GF-D8 (cell line): ENCODE measurements around the gene GPR141.
A peak's percentile ranks its signal among the peaks of the same experiment; 100 is the strongest.
"Not testable (repeated sequence)": the region's sequence is repeated elsewhere in the genome, so short reads cannot be mapped to it uniquely, and the experiment has no call there.

ENCODE experiments used
- DNase-seq: peaks from one replicate; lab custom pipeline; 2025; lab: John Stamatoyannopoulos, UW

GPR141 gene

GRCh38 chr7:37686556-37687345 lies 3.2 kb downstream of the GPR141 start:
- no peak for DNase-seq

GRCh38 chr7:37690206-37690605 lies 6.6 kb downstream of the GPR141 start:
- DNase-seq, result peak; percentile 89

DNA sequence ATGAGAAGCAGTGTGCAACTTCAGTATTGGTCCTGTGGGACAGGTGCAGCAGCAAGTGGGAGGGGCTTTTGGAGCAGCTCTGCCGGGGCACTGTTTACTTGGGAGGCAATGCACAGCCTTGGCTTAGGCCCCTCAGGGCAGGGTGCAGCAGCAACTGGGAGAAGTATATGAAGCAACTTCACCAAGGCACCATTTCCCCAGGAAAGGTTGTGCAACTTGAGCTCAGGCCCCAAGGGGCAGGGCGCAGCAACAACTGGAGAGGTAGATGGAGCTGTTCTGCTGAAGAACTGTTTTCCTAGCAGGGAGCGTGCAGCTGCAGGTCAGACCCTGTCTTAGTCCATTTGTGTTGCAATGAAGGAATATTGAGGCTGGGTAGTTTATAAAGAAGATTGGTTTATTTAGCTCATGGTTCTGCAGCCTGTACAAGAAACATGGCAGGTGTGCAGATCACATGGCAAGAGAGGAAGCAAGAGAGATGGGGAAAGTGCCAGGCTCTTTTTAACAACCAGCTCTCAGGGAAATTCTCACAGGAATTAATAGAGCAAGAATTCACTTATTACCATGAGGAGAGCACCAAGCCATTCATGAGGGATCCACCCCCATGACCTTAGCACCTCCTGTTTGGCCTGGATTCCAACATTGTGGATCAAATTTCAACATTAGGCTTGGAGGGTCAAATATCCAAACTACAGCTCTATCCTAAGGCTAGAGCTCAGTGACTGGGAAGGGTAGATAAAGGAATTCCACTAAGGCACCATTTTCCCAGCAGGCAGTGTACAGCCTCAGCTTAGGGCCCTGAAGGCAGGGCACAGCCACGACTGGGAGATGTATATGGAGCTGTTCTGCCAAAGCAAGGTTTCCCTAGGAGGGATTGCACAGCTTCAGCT lies 10.9 kb downstream of the GPR141 start:
- DNase-seq, result peak; percentile 99

DNA sequence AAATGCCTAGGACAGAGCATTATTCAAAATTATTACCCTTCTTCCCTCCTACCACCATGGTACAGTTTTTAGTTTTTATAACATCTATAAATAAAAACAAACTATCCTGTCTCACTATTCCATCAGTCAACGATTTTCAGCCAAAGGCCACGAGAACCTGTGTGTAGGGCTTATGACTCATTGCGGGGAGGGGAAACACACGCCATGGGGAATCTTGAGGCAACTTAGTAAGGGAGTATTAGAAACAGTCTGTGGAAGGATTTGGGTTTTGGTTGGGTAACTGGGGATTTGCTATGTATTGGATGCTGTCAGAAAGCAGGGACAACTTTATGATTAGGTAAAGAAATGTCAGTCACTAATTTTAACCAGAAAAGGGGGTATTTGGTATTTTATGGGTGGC lies 14.7 kb downstream of the GPR141 start:
- no peak for DNase-seq

- DNase-seq, result no peak
Measured at GRCh38 chr7:37698782-37699181, 15.2 kb downstream of the GPR141 start.

DNA sequence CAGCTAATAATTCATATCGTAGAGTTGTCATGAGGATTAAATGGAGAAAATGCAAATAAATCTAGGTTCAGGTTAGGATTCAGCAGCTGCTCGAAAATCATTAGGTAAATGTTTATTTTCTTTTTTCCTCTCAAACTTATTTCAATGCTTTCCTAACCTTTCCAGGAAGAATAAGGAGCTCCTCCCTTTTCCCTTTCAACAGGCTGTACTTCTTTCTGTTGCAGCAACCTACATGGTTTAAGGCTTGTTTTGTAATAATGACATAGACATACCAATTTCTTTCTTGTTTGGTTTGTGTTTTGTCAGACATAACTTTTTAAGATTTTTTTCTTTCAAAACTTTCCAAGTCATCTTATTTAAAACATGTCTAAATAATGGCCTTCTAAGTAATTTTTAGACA lies 18.2 kb downstream of the GPR141 start:
- DNase-seq, result peak; percentile 81

DNA sequence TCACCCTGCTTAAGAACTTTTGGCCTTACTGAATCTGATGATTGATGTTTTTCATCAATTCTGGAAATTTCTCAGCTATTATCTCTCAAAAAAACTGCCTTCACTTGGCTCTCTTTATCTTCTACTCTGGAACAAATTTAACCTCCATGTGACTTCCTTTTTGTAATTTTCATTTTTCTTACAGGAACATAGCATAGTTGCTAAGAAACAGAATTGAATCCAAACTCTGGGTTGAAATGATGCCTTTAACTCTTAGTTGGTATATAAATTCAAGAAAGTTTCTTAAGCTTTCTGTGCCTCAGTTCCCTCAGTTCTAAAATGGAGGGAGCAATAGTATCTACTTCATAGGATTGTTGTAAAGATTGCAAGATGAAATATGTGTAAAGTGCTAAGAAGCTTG lies 19.8 kb downstream of the GPR141 start:
- DNase-seq, result no peak

DNA sequence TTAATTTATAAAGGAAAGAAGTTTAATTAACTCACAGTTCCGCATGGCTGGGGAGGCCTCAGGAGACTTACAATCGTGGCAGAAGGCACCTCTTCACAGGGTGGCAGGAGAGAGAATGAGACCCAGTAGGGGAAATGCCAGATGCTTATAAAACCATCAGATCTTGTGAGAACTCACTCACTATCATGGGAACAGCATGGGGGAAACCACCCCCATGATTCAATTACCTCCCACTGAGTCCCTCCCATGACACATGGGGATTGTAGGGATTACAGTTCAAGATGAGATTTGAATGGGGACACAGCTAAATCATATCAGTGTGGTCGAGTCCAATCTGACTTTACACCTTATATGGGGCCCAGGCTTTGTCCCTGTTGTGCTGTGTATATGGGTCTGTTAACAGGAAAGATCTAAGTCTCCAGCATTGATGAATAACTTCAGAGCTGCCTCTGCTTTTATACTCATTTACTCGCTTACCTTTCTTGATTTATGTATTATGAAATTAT lies 20.8 kb downstream of the GPR141 start:
- not testable (repeated sequence) for DNase-seq

- DNase-seq, result no peak
Measured at GRCh38 chr7:37705976-37706375, 22.4 kb downstream of the GPR141 start.

DNA sequence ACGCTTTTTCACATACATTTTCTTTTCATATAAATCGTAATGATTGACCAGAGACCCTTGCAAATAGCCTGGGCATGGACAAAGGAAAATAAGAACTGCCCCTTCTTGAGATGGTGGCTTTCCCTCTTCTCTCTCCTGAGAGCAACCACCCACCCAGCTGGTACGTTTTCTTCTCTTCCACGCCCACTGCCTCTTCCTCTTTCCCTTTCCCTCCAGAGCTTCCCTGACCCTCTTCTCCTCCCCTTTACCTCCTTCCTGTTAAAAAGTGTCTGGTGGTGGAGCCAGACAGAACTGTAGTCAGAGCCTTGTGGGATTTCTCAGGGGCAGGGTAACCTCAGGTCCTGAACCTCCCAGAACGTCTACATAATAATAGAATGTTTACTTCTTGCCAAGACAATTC lies 23.2 kb downstream of the GPR141 start:
- DNase-seq, result no peak

DNA sequence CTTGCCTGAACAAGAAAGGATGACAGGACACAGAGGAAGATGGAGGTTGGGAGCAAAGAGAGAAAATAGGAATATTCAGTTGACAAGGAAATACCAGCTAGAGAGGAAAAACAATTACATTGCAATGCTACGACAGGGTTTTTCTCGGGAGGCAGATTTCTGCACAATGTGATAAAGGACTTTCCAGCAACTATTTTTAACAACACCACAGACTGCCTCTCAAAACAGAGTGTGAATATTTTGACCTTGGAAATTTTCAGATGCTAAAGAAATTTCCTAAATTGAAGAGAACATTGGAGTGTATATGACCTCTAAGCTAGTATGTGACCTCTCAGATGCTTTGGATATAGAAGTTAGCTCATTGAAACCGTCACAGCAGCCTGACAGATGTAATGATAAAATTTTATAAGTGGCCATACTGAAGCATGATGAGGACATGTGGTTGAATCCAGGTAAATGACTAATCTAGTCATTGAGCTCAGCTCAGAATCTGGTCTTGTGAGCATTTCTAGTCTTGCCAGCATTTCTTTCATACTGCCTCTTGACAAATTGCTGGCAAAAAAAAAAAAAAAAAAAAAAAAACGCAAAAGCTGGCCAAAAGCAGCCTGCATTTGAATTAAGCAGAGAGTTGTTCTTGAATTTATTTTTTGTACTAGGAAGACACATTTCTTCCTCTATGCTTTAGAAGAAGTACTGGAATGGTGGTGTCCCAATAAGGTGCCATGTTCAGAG lies 24.4 kb downstream of the GPR141 start:
- DNase-seq, result no peak

- DNase-seq, result no peak
Measured at GRCh38 chr7:37709631-37710509, 26.3 kb downstream of the GPR141 start.

GRCh38 chr7:37713613-37714012 lies 30.0 kb downstream of the GPR141 start:
- DNase-seq, result peak; percentile 28

DNA sequence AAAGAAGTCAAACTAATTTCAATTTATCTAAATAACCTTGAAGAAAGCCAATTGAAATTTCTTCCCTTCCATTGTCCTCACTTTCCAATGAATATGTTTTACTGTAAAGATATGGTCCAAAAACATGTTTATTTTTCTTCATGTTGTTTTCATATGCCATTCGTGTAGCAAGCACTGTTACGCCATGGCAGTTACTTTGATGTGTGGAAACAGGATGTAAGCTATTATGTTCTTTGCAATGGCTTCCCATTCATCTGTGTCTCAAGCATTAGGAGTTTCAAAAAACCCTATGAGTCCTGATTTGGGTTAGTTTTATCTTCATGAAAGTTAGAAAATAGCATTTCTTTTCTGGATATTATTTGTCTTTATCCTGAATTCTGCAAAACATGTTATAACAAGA lies 31.0 kb downstream of the GPR141 start:
- peak; percentile 92 for DNase-seq

DNA sequence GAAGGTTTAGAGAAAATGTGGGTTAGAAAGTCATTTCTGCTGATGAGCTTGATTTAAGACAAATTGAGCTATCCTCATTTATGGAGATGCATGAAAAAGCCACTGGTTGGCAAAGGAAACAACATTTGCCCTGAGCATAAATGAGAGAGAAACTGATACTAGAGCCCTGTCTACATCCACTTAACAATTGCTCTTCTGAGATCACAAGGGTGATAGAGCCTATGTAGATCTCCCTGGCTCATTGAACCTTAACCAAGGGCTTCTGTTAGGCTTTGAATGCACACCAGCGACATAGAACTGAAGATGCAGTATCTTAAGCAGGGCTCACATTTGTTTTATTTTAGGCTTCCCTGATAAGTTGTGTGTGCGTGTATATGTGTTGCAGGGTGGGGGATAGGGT lies 35.0 kb downstream of the GPR141 start:
- no peak for DNase-seq

GRCh38 chr7:37719077-37719476 lies 35.5 kb downstream of the GPR141 start:
- DNase-seq, result no peak

GRCh38 chr7:37724732-37725131 lies 41.2 kb downstream of the GPR141 start:
- DNase-seq, result no peak

- DNase-seq, result no peak
Measured at GRCh38 chr7:37726016-37726415, 42.5 kb downstream of the GPR141 start.

DNA sequence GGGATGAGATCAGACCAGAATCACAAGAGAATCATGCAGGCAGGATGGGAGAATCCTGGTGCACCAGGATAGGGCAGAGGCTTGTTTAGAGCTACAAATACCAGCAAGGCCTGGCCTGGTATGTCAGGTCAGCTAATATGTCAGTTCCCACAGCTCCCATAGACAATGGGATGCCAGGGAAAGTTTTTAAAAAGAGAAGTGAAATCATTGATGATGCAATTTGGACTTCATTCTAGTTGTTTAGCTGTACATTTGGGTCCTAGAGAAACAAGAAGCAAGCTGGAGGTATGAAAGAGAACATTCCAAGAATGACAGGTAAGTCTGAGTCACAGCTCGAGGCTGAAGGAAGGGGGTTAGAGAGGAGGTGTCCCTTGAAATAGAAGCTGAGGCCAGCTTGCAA lies 45.2 kb downstream of the GPR141 start:
- no peak for DNase-seq

GRCh38 chr7:37729181-37729580 lies 45.6 kb downstream of the GPR141 start:
- no peak for DNase-seq

DNA sequence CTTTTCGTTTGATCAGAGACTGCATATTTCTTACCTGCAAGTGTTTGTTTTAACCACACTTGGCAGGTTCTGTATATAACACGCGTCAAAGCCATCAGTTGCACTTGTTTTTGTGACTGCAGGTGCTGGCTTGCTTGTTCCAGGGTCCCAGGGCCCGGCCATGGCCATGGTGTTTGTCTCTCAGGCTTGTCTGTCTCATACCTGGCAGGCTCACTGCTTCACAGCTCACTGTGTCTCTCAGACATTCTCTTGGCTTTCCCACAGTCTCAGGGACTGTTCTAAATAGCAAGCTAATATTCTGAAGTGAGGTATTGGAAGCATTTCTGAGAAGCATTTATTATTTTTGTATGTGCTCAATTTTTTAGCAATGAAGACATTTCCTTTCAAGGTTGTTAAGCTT lies 46.9 kb downstream of the GPR141 start:
- DNase-seq, result no peak
